Measurements from ENCODE around the gene HACD2. TPM values are rescaled to one million over a fixed set of nuclear protein-coding genes. Genes with fewer than 3 reads are reported as not detected.

Gene HACD2
- total and polyA plus RNA-seq, 10 of the 15 experiments (the other 5 are each of a cell fraction or from before 2014, with no cell fraction given), result 9.1 to 30.0 (median 18.8) TPM

- TF ChIP-seq FOS (IDR thresholded peaks at IDR 0.05; ENCODE audit: borderline replicate concordance, extremely low read depth, insufficient read length) (no peak), BACH1 (IDR thresholded peaks at IDR 0.05; ENCODE audit: borderline replicate concordance) (peak; percentile 45; the same call in 1 of the 2 replicates), JUNB (IDR thresholded peaks at IDR 0.05) (no peak), NFXL1 (IDR thresholded peaks at IDR 0.05; ENCODE audit: borderline replicate concordance) (peak; percentile 19; the same call in 1 of the 2 replicates), BCLAF1 (IDR thresholded peaks at IDR 0.05) (0 out of 2 replicates have a peak, but pooled peaks have one; percentile 31), LARP7 (IDR thresholded peaks at IDR 0.05) (peak; percentile 85), EED (IDR thresholded peaks at IDR 0.05; ENCODE audit: low read depth) (no peak), CREB1 (IDR thresholded peaks at IDR 0.05; ENCODE audit: low read depth) (no peak), ELK1 (IDR thresholded peaks at IDR 0.05; ENCODE audit: low read depth, low read length) (no peak), BHLHE40 (IDR thresholded peaks at IDR 0.05; ENCODE audit: borderline replicate concordance in 1 of 2, low read depth in 2 of 2, low read length in 1 of 2) (no peak; a peak in 1 of 4 replicates), GATAD2B (conservative IDR thresholded peaks at IDR 0.05; ENCODE audit: low read depth) (peak; percentile 67; the same call in 1 of the 2 replicates), ASH2L (IDR thresholded peaks at IDR 0.05; ENCODE audit: borderline replicate concordance, low read depth) (0 out of 2 replicates have a peak, but pooled peaks have one; percentile 62), POU2F2 (IDR thresholded peaks at IDR 0.05; ENCODE audit: borderline replicate concordance, low read depth, low read length) (no peak), SMAD1 (IDR thresholded peaks at IDR 0.05; ENCODE audit: low read depth, partially characterized antibody) (no peak), SREBF1 (IDR thresholded peaks at IDR 0.05; ENCODE audit: low read length) (no peak), IRF5 (IDR thresholded peaks at IDR 0.05; ENCODE audit: borderline replicate concordance) (no peak), PBX3 (IDR thresholded peaks at IDR 0.05; ENCODE audit: insufficient replicate concordance, low read depth, low read length) (no peak), ZNF274 (IDR thresholded peaks at IDR 0.05; ENCODE audit: insufficient read depth, insufficient read length) (no peak), NFYB (IDR thresholded peaks at IDR 0.05; ENCODE audit: insufficient read depth, low read depth, low read length) (no peak), NR2F1 (conservative IDR thresholded peaks at IDR 0.05) (peak; percentile 45), POLR2A (IDR thresholded peaks at IDR 0.05; ENCODE audit: low read depth, low read length) (no peak), ZSCAN29 (IDR thresholded peaks at IDR 0.05) (no peak), RAD51 (IDR thresholded peaks at IDR 0.05) (no peak), RCOR1 (conservative IDR thresholded peaks at IDR 0.05; ENCODE audit: low read depth, low read length) (no peak; the same call in 1 of the 2 replicates)
Observed at GRCh38 chr3:123584284-123584987, 417 bp downstream of the HACD2 start (continued).
